MCF 10A (cell line): ENCODE measurements around the gene SPATS2L. TPM values are rescaled to one million over a fixed set of nuclear protein-coding genes. Genes with fewer than 3 reads are reported as not detected.

Experiments used
- BruUV-seq: library from RNA; stranded (reverse); fragments of 400-500 nt; replicated peaks from 2 replicates; lab custom pipeline; 2021; lab: Mats Ljungman, UMichigan
- CTCF ChIA-PET: fragments of 300-600 bp; sonication (Branson Sonifier 250); formaldehyde crosslinking; extraction: SDS; loops from one replicate; lab custom pipeline; 2021; ENCODE audit warnings: antibody characterized with exemption, inconsistent platforms; lab: Yijun Ruan, JAX
- POLR2A ChIA-PET: fragments of 300-600, 350-650 bp; sonication (Branson Sonifier 250); formaldehyde crosslinking; extraction: SDS; loops from one replicate; lab custom pipeline; 2020; ENCODE audit warnings: antibody characterized with exemption, inconsistent platforms; lab: Yijun Ruan, JAX
- DNase-seq: peaks from one replicate; pipeline ENCODE4 v3.0.0-alpha.2; 2018; ENCODE audit not compliant: unreplicated experiment
- H3K27ac Mint-ChIP-seq: one replicate; pipeline ENCODE4 v1.8.0; 2022; ENCODE audit warnings: mild to moderate bottlenecking, low read depth, mixed read lengths; ENCODE audit not compliant: unreplicated experiment
- H3K27me3 Mint-ChIP-seq: one replicate; pipeline ENCODE4 v1.8.0; 2022; ENCODE audit warnings: mixed read lengths; ENCODE audit not compliant: insufficient read depth, unreplicated experiment
- H3K36me3 Mint-ChIP-seq: one replicate; pipeline ENCODE4 v1.8.0; 2022; ENCODE audit warnings: mild to moderate bottlenecking, moderate library complexity, mixed read lengths; ENCODE audit not compliant: insufficient read depth, unreplicated experiment
- H3K4me1 Mint-ChIP-seq: one replicate; pipeline ENCODE4 v1.8.0; 2022; ENCODE audit warnings: mixed read lengths; ENCODE audit not compliant: insufficient read depth, unreplicated experiment
- H3K4me3 Mint-ChIP-seq: one replicate; pipeline ENCODE4 v1.8.0; 2022; ENCODE audit warnings: mild to moderate bottlenecking, moderate library complexity, mixed read lengths; ENCODE audit not compliant: unreplicated experiment
- H3K9me3 Mint-ChIP-seq: one replicate; pipeline ENCODE4 v1.8.0; 2022; ENCODE audit warnings: mixed read lengths; ENCODE audit not compliant: unreplicated experiment
- intact Hi-C: fragments of 100-400 bp; cut with micrococcal nuclease; formaldehyde crosslinking; loops from 2 replicates; pipeline ENCODE4 v1.14.1; 2022
- total RNA-seq: library from RNA; stranded (reverse); gene quantifications from 2 replicates; pipeline ENCODE4 v1.2.3, GENCODE V29; 2022
- TF ChIP-seq, protein P1 (sequence below): fragments of 200-600 bp; IDR thresholded peaks from one replicate; pipeline ENCODE4 v1.8.0; 2022; ENCODE audit warnings: antibody characterized with exemption, mild to moderate bottlenecking; ENCODE audit not compliant: unreplicated experiment

Gene SPATS2L
- total RNA-seq, 1 experiment from 2014 or later = 68.3 TPM

DNA sequence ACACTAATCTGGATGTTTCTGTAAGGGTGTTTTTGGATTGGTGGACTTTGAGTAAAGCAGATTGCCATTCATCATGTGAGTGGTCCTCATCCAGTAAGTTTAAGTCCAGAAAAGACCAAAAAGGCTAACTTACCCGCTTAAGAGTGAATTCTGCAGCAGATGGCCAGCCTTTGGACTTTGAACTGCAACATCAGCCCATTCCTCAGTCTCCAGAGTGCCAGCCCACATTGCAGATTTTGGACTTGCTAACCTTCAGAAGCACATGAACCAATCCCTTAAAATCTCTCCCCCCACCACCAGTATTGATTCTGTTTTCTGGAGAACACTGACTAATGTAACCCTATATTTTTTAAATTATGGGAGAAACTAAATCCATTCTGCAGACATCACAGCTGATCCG lies 30.0 kb upstream of the SPATS2L start:
- intact Hi-C loops = no loop called here
- ChIA-PET POLR2A (no interaction called here), CTCF (interaction anchor here (0.6 kb wide), 1 partner anchor 256 kb away, joined by 3 read pairs; no protein-coding TSS in a partner anchor)
- H3K4me3 Mint-ChIP-seq = no peak overlapping the region
- TF ChIP-seq, protein P1, sequence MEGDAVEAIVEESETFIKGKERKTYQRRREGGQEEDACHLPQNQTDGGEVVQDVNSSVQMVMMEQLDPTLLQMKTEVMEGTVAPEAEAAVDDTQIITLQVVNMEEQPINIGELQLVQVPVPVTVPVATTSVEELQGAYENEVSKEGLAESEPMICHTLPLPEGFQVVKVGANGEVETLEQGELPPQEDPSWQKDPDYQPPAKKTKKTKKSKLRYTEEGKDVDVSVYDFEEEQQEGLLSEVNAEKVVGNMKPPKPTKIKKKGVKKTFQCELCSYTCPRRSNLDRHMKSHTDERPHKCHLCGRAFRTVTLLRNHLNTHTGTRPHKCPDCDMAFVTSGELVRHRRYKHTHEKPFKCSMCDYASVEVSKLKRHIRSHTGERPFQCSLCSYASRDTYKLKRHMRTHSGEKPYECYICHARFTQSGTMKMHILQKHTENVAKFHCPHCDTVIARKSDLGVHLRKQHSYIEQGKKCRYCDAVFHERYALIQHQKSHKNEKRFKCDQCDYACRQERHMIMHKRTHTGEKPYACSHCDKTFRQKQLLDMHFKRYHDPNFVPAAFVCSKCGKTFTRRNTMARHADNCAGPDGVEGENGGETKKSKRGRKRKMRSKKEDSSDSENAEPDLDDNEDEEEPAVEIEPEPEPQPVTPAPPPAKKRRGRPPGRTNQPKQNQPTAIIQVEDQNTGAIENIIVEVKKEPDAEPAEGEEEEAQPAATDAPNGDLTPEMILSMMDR = no peak
- no peaks in the 10 kb centered on the region for H3K27me3 Mint-ChIP-seq
- DNase-seq = no peak
- H3K36me3 Mint-ChIP-seq = no peaks in the 10 kb centered on the region
- peaks cover 8% of the 10 kb centered on the region for H3K9me3 Mint-ChIP-seq
- no TSS peak for BruUV-seq
- no peak overlapping the region for H3K27ac Mint-ChIP-seq
- H3K4me1 Mint-ChIP-seq = peaks cover 21% of the 10 kb centered on the region

DNA sequence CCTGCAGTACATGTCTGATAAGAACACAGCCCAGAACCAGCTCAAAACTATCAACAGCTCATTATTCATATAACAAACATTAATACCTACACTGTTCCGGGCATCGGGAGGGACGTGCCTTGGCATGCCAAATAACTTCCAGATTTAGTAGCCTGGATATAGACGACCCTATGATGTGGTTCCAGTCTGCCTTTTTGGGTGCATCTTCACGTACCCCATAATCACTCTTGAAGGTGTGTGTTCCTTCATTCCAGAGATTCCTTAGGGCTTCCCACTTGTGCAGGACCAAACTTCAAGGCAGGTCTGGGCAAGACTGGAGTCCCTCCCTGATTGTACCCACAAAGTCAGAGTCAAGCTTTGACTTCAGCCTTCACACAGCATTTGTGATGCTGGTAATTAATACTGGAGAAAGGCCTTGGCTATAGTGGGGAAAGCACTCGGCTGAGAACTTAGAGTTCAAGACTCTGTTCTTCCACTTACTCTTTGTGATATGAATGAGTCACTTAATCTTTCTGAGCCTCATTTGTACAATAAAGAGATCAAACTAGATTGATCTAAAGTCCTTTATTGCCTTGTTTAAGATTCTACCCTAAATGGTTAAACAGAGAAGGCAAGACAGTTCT lies 27.7 kb upstream of the SPATS2L start:
- CTCF ChIA-PET = interaction anchor here (0.6 to 0.9 kb wide), 4 partner anchors 9 to 421 kb away, joined by 3 read pairs; no protein-coding TSS in a partner anchor

GRCh38 chr2:200279857-200280256 lies 26.6 kb upstream of the SPATS2L start:
- BruUV-seq = no TSS peak
- Mint-ChIP-seq H3K27ac (no peak overlapping the region), H3K9me3 (peaks cover 8% of the 10 kb centered on the region), H3K27me3 (no peaks in the 10 kb centered on the region), H3K4me1 (peaks cover 21% of the 10 kb centered on the region), H3K36me3 (no peaks in the 10 kb centered on the region), H3K4me3 (no peak overlapping the region)
- POLR2A ChIA-PET = interaction anchor here (0.7 to 1.1 kb wide), 6 partner anchors 15 to 584 kb away, joined by 3 to 4 read pairs (median 3); partner anchors contain the start of gene CLK1
- TF ChIP-seq, protein P1 = no peak
- CTCF ChIA-PET = no interaction called here
- intact Hi-C loops = no loop called here
- no peak for DNase-seq

More for the DNA sequence above, 27.7 kb upstream of the SPATS2L start:
- DNase-seq = peak; percentile 32
- TF ChIP-seq, protein P1 = no peak
- intact Hi-C loops = no loop called here
- peak overlapping the region; percentile 73 for H3K27ac Mint-ChIP-seq
- H3K36me3 Mint-ChIP-seq = no peaks in the 10 kb centered on the region
- no peak overlapping the region for H3K4me3 Mint-ChIP-seq
- BruUV-seq = no TSS peak
- H3K27me3 Mint-ChIP-seq = no peaks in the 10 kb centered on the region
- POLR2A ChIA-PET = interaction anchor here (0.5 to 2.7 kb wide), 11 partner anchors 10 to 586 kb away, joined by 3 to 31 read pairs (median 6); partner anchors contain the start of genes CLK1, KCTD18 and SPATS2L
- peaks cover 8% of the 10 kb centered on the region for H3K9me3 Mint-ChIP-seq
- H3K4me1 Mint-ChIP-seq = peaks cover 21% of the 10 kb centered on the region

DNA sequence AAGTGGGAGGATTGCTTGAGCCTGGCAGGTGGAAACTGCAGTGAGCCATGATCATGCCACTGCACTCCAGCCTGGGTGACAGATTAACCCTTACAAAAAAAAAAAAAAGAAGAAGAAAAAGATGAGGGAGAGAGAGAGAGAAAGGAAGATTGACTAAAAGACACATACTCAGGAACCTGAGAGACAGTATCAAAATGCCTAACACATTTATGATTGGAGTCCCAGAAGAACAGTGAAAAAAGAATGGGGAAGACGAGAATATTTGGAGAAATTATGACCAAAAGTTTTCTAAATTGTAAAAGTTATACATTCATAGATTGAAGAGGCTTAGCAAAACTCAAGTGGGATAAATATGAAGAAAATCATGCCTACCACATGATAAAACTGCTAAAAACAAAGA lies 19.9 kb upstream of the SPATS2L start:
- BruUV-seq = no TSS peak
- Mint-ChIP-seq H3K4me1 (peaks cover 12% of the 10 kb centered on the region), H3K4me3 (no peak overlapping the region), H3K9me3 (no peaks in the 10 kb centered on the region), H3K27ac (no peak overlapping the region), H3K36me3 (no peaks in the 10 kb centered on the region), H3K27me3 (no peaks in the 10 kb centered on the region)
- TF ChIP-seq, protein P1 = no peak
- no peak for DNase-seq
- intact Hi-C loops = no loop called here
- CTCF ChIA-PET = no interaction called here
- POLR2A ChIA-PET = interaction anchor here (4.6 kb wide), 1 partner anchor 8 kb away, joined by 20 read pairs; no protein-coding TSS in a partner anchor
